ENCODE results near the gene ERGIC1.
"Not testable (repeated sequence)": the region's sequence is repeated elsewhere in the genome, so short reads cannot be mapped to it uniquely, and the experiment has no call there.

Gene ERGIC1

GRCh38 chr5:172833686-172834414 is at the start of gene ERGIC1:
Gene ERGIC1, plus strand, starts transcription at chr5:172834251. Its CDS starts 163 bp downstream, at chr5:172834414.
- peak; percentile 86 for DNase-seq

- no peak for DNase-seq
These were observed 48.5 kb upstream of the ERGIC1 start for GRCh38 chr5:172785429-172786088.

GRCh38 chr5:172786736-172787462 is 47.2 kb upstream of the ERGIC1 start:
- DNase-seq, result no peak

- DNase-seq, result not testable (repeated sequence)
These were observed 46.5 kb upstream of the ERGIC1 start for GRCh38 chr5:172787538-172787937.

GRCh38 chr5:172788771-172789686 is 45.0 kb upstream of the ERGIC1 start:
- DNase-seq, result no peak

GRCh38 chr5:172789687-172790495 is 44.2 kb upstream of the ERGIC1 start:
- no peak for DNase-seq

- no peak for DNase-seq
These were observed 43.6 kb upstream of the ERGIC1 start for GRCh38 chr5:172790496-172790889.

GRCh38 chr5:172791286-172791685 is 42.8 kb upstream of the ERGIC1 start:
- no peak for DNase-seq

GRCh38 chr5:172791726-172792445 is 42.2 kb upstream of the ERGIC1 start:
- no peak for DNase-seq

- no peak for DNase-seq
These were observed 41.1 kb upstream of the ERGIC1 start for GRCh38 chr5:172792701-172793570.

GRCh38 chr5:172793577-172794488 is 40.2 kb upstream of the ERGIC1 start:
- DNase-seq, result no peak

GRCh38 chr5:172795318-172795977 is 38.6 kb upstream of the ERGIC1 start:
- DNase-seq, result no peak

- no peak for DNase-seq
These were observed 37.7 kb upstream of the ERGIC1 start for GRCh38 chr5:172796306-172796705.

GRCh38 chr5:172797771-172798191 is 36.3 kb upstream of the ERGIC1 start:
- no peak for DNase-seq

- no peak for DNase-seq
These were observed 35.4 kb upstream of the ERGIC1 start for GRCh38 chr5:172798422-172799215.

- DNase-seq, result no peak
These were observed 34.6 kb upstream of the ERGIC1 start for GRCh38 chr5:172799416-172799815.

- no peak for DNase-seq
These were observed 33.9 kb upstream of the ERGIC1 start for GRCh38 chr5:172800088-172800551.
